Upper lobe of right lung (tissue), 1 donor: ENCODE results near the gene SCYL2. TPM values are rescaled to one million over a fixed set of nuclear protein-coding genes. Genes with fewer than 3 reads are reported as not detected.
A peak's percentile ranks its signal among the peaks of the same experiment; 100 is the strongest.

Experiments used
- ATAC-seq: fragments of 200-7000 bp; cut with Tn5 transposase; one replicate; pipeline ENCODE4 v1.9.1; 2020; ENCODE audit warnings: mild to moderate bottlenecking, moderate library complexity
- DNase-seq: peaks from one replicate; pipeline ENCODE4 v3.0.0-alpha.2; 2020
- H3K27ac ChIP-seq: fragments of 200-600 bp; one replicate; pipeline ENCODE4 v1.8.0; 2022
- H3K27me3 ChIP-seq: fragments of 200-600 bp; one replicate; pipeline ENCODE4 v1.8.0; 2022; ENCODE audit warnings: mild to moderate bottlenecking
- H3K36me3 ChIP-seq: fragments of 200-600 bp; one replicate; pipeline ENCODE4 v1.8.0; 2022
- H3K4me1 ChIP-seq: fragments of 200-600 bp; one replicate; pipeline ENCODE4 v1.8.0; 2022
- H3K4me3 ChIP-seq: fragments of 200-600 bp; one replicate; pipeline ENCODE4 v1.8.0; 2022; ENCODE audit warnings: mild to moderate bottlenecking
- H3K9me3 ChIP-seq: fragments of 200-600 bp; one replicate; pipeline ENCODE4 v1.8.0; 2022
- intact Hi-C: fragments of 100-400 bp; cut with DNase I; formaldehyde crosslinking; loops from one replicate; pipeline ENCODE4 v1.11.0; 2022
- total RNA-seq: library from RNA; stranded (reverse); fragmentation: NEBNext Ultra II Directional; extraction: Animal tissue kit (Norgen Biotek cat#: 25700); gene quantifications from one replicate; pipeline ENCODE4 v1.2.1, GENCODE V29; 2021
- TF ChIP-seq, protein P1 (sequence below): fragments of 200-600 bp; IDR thresholded peaks from one replicate; pipeline ENCODE4 v1.8.0; 2022; ENCODE audit warnings: antibody characterized with exemption
- donor health status: DM: no; HTN: yes; CAD: no; lungs with severe emphysema.

The SCYL2 gene
- total RNA-seq, 1 donor from 2014 or later = 40.8 TPM

DNA sequence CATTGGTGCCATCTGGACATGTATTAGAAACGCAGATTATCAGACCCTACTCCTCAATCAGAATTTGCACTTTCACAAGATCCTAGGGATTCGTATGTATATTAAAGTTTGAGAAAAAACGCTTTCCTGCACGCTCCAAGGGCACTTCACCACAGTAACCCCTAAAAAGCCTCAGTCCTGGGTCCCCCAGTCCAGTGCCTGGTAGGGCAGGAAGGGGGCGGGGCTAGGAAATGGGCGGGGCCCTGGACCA is 467 bp upstream of the SCYL2 start:
- H3K9me3 ChIP-seq = no peaks in the 10 kb centered on the region
- ATAC-seq = peak; percentile 85
- H3K27ac ChIP-seq = peak overlapping the region; percentile 97
- H3K27me3 ChIP-seq = no peaks in the 10 kb centered on the region
- intact Hi-C loops = no loop called here
- TF ChIP-seq, protein P1, sequence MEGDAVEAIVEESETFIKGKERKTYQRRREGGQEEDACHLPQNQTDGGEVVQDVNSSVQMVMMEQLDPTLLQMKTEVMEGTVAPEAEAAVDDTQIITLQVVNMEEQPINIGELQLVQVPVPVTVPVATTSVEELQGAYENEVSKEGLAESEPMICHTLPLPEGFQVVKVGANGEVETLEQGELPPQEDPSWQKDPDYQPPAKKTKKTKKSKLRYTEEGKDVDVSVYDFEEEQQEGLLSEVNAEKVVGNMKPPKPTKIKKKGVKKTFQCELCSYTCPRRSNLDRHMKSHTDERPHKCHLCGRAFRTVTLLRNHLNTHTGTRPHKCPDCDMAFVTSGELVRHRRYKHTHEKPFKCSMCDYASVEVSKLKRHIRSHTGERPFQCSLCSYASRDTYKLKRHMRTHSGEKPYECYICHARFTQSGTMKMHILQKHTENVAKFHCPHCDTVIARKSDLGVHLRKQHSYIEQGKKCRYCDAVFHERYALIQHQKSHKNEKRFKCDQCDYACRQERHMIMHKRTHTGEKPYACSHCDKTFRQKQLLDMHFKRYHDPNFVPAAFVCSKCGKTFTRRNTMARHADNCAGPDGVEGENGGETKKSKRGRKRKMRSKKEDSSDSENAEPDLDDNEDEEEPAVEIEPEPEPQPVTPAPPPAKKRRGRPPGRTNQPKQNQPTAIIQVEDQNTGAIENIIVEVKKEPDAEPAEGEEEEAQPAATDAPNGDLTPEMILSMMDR = no peak
- H3K4me1 ChIP-seq = peaks cover 29% of the 10 kb centered on the region
- DNase-seq = peak; percentile 97
- H3K4me3 ChIP-seq = peak overlapping the region; percentile 90
- no peaks in the 10 kb centered on the region for H3K36me3 ChIP-seq

DNA sequence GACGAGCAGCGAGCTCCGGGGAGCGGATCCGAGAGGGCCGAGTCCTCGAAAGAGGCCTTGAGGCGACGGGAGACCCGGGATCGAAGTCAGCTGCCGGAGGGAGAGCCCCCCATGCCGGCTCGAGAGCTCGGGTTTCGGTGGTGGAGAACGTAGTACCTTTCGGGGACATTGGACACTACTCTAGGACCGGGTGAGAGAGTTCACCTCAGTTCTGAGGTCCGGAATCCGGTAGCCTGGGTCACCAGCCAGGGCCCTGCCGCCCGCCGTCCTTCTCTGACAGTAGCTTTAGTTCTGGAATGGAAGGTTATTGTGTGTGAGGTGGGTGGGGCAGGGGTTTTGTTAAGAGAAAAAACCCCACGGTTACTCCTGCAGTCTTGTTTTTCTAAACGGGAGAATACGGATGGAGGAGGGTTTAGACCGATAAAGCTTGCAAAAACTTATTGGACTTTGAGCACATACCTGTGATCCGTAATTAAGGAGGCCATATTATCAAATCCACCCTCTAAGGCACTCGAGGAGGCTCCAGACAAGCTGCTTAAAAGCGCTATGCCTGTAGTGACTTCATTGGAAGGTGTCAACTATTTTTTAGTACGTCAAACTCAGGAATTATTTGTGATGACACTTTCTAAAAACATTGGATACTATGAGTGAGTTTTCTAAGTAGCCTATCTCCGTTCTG is 765 bp downstream of the SCYL2 start:
- peak; percentile 6 for ATAC-seq
- intact Hi-C loops = no loop called here
- DNase-seq = no peak
- Histone ChIP-seq H3K4me1 (peaks cover 40% of the 10 kb centered on the region), H3K27me3 (no peaks in the 10 kb centered on the region), H3K9me3 (no peaks in the 10 kb centered on the region), H3K4me3 (peak overlapping the region; percentile 90), H3K36me3 (no peaks in the 10 kb centered on the region), H3K27ac (peak overlapping the region; percentile 97)
- TF ChIP-seq, protein P1 = no peak

DNA sequence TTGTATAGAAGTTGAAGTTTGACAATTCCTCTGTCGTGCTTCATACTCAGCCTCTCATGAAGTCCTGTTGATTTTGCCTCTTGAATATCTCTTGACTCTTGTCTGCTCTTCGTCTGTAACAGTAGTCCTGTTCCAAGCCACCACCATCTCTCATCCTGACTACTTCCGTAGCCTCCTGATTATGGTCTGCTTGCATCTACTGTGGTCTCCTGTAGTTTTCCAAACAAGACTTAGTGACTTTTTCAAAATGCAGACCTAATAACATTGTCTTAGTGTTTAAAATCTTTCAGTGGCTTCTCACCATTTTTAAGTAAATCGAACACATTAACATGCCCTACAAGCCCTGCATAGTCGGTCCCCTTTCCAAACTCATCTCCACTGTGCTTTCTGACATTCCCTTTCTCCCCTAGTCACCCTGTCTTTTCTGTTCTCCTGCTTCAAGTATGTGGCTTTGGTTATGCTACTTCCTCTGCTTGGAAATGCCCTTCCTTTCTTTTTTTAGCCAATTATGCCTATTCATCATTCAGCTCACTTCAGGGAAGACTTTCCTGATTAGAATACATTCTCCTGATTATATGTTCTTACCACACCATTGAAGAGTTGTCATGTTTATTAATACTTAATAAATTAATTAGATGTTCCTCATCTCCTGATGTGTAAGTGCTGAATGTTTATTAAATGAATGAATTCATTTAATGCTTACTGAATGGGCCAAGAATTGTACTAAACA is 2.0 kb downstream of the SCYL2 start:
- Histone ChIP-seq H3K4me3 (peak overlapping the region; percentile 90), H3K4me1 (peaks cover 43% of the 10 kb centered on the region), H3K9me3 (no peaks in the 10 kb centered on the region), H3K36me3 (no peaks in the 10 kb centered on the region), H3K27ac (no peak overlapping the region), H3K27me3 (no peaks in the 10 kb centered on the region)
- intact Hi-C loops = no loop called here
- TF ChIP-seq, protein P1 = no peak
- ATAC-seq (no peak), DNase-seq (no peak)

DNA sequence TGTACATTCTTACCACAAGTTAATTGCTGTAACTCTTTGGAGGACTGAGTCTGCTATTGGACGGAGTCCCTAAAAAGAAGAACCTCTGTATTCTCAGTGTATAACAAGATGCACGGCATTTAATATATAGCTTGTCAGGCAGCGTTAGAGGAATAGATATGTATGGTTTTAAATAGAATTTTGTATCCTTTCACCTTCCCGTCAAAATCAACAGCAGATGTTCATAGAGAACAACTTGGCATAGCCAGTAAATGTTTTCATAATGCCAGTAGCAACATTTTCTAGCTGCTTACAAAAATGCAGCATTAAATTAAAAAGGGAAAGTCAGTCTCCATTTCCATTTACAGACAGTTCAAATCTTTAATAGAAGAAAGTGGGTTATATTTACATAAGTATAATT is 6.8 kb downstream of the SCYL2 start:
- H3K36me3 ChIP-seq = no peaks in the 10 kb centered on the region
- no peak overlapping the region for H3K4me3 ChIP-seq
- no peaks in the 10 kb centered on the region for H3K9me3 ChIP-seq
- no peaks in the 10 kb centered on the region for H3K27me3 ChIP-seq
- no peak for DNase-seq
- peaks cover 39% of the 10 kb centered on the region for H3K4me1 ChIP-seq
- no peak for ATAC-seq
- H3K27ac ChIP-seq = no peak overlapping the region
- intact Hi-C loops = no loop called here
- TF ChIP-seq, protein P1 = no peak

DNA sequence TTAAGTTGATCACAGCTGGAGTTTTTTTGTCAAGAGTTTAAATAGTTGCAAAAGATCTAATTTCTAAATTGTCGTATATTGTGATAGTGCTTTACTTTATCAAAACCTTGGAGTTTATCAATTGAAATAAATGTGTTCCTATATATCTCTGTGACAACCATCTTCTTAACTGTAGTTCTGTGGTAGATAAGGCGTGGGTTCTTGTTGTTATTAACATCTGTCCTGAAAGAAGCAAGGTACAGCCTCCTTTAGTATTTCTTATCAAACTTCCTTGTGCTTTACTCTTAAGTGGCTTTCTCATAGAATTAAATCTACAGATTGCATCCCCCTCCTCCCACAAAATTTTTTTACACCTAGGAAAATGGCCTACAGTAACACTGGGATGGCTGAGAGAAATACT is 7.3 kb downstream of the SCYL2 start:
- TF ChIP-seq, protein P1 = no peak
- Histone ChIP-seq H3K4me3 (no peak overlapping the region), H3K4me1 (peaks cover 34% of the 10 kb centered on the region), H3K27me3 (no peaks in the 10 kb centered on the region), H3K27ac (no peak overlapping the region), H3K9me3 (no peaks in the 10 kb centered on the region), H3K36me3 (no peaks in the 10 kb centered on the region)
- intact Hi-C loops = no loop called here
- no peak for ATAC-seq
- DNase-seq = no peak
